ENCODE data around the gene ZRANB3.

ZRANB3 gene

DNA sequence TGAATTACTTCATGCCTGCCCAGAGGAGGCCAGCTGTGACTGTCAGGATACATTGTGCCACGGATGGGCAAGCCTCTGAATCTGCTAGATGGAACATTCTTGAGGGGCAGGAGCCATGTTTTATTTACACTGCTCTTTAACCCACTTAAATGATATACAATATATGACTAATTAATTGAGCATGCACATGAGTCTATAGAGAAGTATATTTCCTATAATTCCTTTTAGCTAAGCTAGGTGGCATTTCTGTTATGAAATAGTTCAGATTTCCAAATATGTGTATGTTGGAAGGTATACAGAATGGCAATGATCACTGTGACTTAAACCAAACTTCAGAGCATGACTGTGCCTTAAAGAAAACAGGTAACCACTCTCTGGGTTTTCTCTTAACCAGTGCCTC lies 347.2 kb downstream of the ZRANB3 start:
- Histone ChIP-seq H3K9me3 (ENCODE audit: low read depth, low read length) (no peaks in the 10 kb centered on the region), H3K9ac (ENCODE audit: insufficient read length) (no peak overlapping the region), H3K4me3 (no peak overlapping the region), H3K27ac (no peak overlapping the region), H3K36me3 (ENCODE audit: insufficient read depth, low read length) (no peaks in the 10 kb centered on the region)
- no peak for DNase-seq (ENCODE audit: low read depth, low spot score)
- TF ChIP-seq EZH2 (IDR thresholded peaks at IDR 0.05) (no peak), FOXP2 (optimal IDR thresholded peaks at IDR 0.05; ENCODE audit: control extremely low read depth, extremely low read length, insufficient read depth) (no peak), POLR2AphosphoS5 (IDR thresholded peaks at IDR 0.05; ENCODE audit: borderline replicate concordance, low read depth, low read length) (no peak)

DNA sequence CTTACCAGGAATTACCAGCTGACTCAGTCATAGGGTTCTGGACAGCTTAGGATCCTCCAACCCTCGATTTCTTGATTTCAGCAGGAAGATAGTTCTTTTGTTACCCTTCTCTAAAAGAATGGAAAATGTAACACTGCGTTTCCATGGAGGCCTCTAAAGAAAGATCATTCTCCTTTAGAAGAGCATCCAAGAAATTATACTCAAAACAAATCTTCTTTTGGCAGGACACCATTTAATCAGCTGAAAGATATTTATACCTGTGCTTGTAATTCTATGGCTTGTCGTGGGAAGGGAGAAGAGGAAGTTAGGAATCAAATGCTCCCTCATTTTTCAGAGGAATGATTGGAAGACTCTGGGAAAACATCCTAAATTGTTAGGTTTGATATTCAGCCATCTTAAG lies 348.4 kb downstream of the ZRANB3 start:
- no peak overlapping the region for H3K27ac ChIP-seq
- H3K36me3 ChIP-seq (ENCODE audit: insufficient read depth, low read length), result no peaks in the 10 kb centered on the region
- TF ChIP-seq EZH2 (IDR thresholded peaks at IDR 0.05) (no peak), FOXP2 (optimal IDR thresholded peaks at IDR 0.05; ENCODE audit: control extremely low read depth, extremely low read length, insufficient read depth) (no peak), POLR2AphosphoS5 (IDR thresholded peaks at IDR 0.05; ENCODE audit: borderline replicate concordance, low read depth, low read length) (no peak)
- no peak overlapping the region for H3K9ac ChIP-seq (ENCODE audit: insufficient read length)
- no peak for DNase-seq (ENCODE audit: low read depth, low spot score)
- H3K4me3 ChIP-seq, result no peak overlapping the region
- no peaks in the 10 kb centered on the region for H3K9me3 ChIP-seq (ENCODE audit: low read depth, low read length)

DNA sequence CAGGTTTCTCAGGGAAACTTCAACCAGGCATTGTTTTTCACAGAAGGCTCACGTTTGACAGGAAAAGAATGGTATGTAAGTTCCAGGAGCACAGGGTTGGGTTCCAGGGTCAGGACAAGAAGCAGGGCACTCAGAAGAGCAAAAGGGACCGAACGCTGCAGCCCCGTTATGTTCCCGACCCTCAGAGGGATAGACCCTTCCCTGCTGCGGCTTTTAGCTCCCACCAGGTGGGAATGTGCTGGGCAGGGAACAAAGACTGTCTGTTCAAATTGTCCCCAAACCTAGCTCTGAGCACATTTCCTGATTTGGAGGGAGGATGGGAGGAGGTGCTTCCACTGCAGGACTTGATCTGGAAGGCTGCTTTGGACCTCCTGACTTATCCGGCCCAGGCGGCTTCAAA lies 348.8 kb downstream of the ZRANB3 start:
- H3K9ac ChIP-seq (ENCODE audit: insufficient read length), result no peak overlapping the region
- no peaks in the 10 kb centered on the region; the same call in 1 of the 2 replicates for H3K36me3 ChIP-seq (ENCODE audit: insufficient read depth, low read length)
- DNase-seq (ENCODE audit: low read depth, low spot score), result no peak
- no peak overlapping the region for H3K27ac ChIP-seq
- no peaks in the 10 kb centered on the region for H3K9me3 ChIP-seq (ENCODE audit: low read depth, low read length)
- no peak overlapping the region for H3K4me3 ChIP-seq
- TF ChIP-seq FOXP2 (optimal IDR thresholded peaks at IDR 0.05; ENCODE audit: control extremely low read depth, extremely low read length, insufficient read depth), result no peak

DNA sequence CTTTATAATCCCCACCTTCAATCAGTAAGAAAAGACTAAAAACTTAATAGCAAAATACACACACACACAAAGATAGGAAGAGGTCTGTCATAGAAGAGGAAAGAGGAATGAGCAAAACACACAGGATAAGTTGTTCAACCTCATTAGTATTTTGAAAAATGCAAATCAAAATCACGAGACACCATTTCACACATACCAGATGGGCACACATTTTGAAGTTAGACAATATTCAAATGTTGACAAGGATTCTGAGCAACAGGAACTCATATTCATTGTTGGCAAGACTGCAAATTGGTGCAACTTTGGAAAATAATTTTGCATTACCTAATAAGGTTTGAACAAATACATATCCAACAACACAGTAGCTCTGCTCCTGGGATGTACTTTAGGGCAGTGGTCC lies 351.3 kb downstream of the ZRANB3 start:
- no peak for DNase-seq (ENCODE audit: low read depth, low spot score)
- Histone ChIP-seq H3K9me3 (ENCODE audit: low read depth, low read length) (no peaks in the 10 kb centered on the region), H3K4me3 (no peak overlapping the region), H3K36me3 (ENCODE audit: insufficient read depth, low read length) (peaks cover 18% of the 10 kb centered on the region), H3K27ac (0 out of 2 replicates have a peak overlapping the region, but pooled peaks have one; percentile 8), H3K9ac (ENCODE audit: insufficient read length) (no peak overlapping the region)
- TF ChIP-seq FOXP2 (optimal IDR thresholded peaks at IDR 0.05; ENCODE audit: control extremely low read depth, extremely low read length, insufficient read depth) (no peak), POLR2AphosphoS5 (IDR thresholded peaks at IDR 0.05; ENCODE audit: borderline replicate concordance, low read depth, low read length) (no peak), EZH2 (IDR thresholded peaks at IDR 0.05) (no peak)

DNA sequence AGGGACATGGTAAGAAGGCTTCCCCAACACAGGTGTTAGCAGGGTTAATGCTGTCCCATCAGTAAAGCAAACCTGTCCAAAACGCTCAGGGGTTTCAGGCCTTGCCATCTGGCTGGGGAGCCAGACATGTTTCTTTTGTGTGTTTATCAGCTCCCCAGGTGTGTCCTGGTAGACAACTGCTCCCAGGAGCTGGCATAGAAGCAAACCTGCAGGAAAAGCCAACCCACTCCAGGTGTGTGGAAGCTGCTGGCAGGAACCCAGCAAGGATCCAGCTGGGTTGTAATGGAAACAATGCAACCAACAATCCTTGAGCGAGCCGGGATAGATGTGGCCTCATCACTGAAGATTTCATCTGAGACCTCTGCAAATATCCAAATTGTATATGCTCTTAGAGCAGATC lies 355.8 kb downstream of the ZRANB3 start:
- no peak overlapping the region for H3K9ac ChIP-seq (ENCODE audit: insufficient read length)
- H3K9me3 ChIP-seq (ENCODE audit: low read depth, low read length), result no peaks in the 10 kb centered on the region
- DNase-seq (ENCODE audit: low read depth, low spot score), result no peak
- H3K27ac ChIP-seq, result no peak overlapping the region
- TF ChIP-seq EZH2 (IDR thresholded peaks at IDR 0.05), result no peak
- TF ChIP-seq POLR2AphosphoS5 (IDR thresholded peaks at IDR 0.05; ENCODE audit: borderline replicate concordance, low read depth, low read length), result no peak
- no peak for TF ChIP-seq FOXP2 (optimal IDR thresholded peaks at IDR 0.05; ENCODE audit: control extremely low read depth, extremely low read length, insufficient read depth)
- no peak overlapping the region for H3K4me3 ChIP-seq
- H3K36me3 ChIP-seq (ENCODE audit: insufficient read depth, low read length), result peaks cover 36% of the 10 kb centered on the region

DNA sequence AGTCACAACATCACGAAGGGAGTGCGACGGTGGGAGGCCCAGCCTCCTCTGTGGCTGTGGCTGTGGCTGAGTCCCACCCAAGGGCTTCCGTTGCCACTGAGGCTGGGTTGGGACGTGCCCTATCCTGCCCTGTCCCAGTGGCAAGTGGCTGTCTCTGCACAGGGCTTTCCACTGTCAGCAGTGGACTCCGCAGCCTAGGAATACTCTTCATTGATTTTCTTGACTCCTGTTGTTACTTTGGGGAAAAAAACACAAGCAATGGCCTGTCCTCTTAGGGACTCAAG lies 356.3 kb downstream of the ZRANB3 start:
- Histone ChIP-seq H3K9ac (ENCODE audit: insufficient read length) (no peak overlapping the region), H3K9me3 (ENCODE audit: low read depth, low read length) (no peaks in the 10 kb centered on the region), H3K27ac (no peak overlapping the region), H3K36me3 (ENCODE audit: insufficient read depth, low read length) (peaks cover 36% of the 10 kb centered on the region), H3K4me3 (no peak overlapping the region)
- DNase-seq (ENCODE audit: low read depth, low spot score), result no peak
- TF ChIP-seq POLR2AphosphoS5 (IDR thresholded peaks at IDR 0.05; ENCODE audit: borderline replicate concordance, low read depth, low read length), result no peak

DNA sequence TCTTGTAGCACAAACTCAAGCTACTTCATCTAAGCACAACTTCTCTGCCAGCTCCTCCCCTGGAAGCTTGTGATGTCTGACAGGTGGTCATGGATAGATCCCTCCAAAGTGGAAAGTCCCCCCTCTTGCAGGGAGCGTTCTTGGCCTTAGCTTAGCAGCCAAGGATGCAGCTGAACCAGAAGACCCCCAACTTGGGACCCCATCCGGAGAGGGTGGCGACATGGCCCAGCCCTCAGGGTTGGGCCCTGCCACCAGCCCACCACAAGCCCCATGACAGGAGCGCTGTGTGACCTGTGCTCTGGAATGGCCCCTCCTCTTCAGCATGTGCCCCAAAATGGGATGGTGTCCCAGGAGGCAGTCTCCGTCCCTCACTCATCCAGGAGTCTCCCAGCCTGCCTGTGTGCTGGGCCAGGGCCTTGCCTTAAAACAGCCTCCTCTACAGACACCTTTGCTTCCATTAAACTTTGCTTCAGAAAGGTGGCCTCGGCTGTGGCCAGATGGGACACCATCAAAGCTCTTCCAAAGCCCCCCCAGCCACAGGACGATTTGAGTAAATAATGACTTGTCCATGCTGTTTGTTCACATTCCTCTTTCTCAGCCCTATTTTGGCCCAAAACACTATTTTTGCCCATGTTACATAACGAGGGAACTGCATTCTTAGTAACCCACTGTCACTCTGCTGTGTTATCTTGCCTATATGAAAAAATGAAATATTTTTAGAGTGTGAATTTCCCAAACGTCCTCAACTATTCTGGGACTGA lies 356.8 kb downstream of the ZRANB3 start:
- no peak for DNase-seq (ENCODE audit: low read depth, low spot score)
- H3K9me3 ChIP-seq (ENCODE audit: low read depth, low read length), result no peaks in the 10 kb centered on the region
- TF ChIP-seq FOXP2 (optimal IDR thresholded peaks at IDR 0.05; ENCODE audit: control extremely low read depth, extremely low read length, insufficient read depth), result no peak
- no peak for TF ChIP-seq EZH2 (IDR thresholded peaks at IDR 0.05)
- TF ChIP-seq POLR2AphosphoS5 (IDR thresholded peaks at IDR 0.05; ENCODE audit: borderline replicate concordance, low read depth, low read length), result no peak
- peaks cover 41% of the 10 kb centered on the region for H3K36me3 ChIP-seq (ENCODE audit: insufficient read depth, low read length)
- H3K4me3 ChIP-seq, result no peak overlapping the region
- no peak overlapping the region for H3K9ac ChIP-seq (ENCODE audit: insufficient read length)
- no peak overlapping the region for H3K27ac ChIP-seq

DNA sequence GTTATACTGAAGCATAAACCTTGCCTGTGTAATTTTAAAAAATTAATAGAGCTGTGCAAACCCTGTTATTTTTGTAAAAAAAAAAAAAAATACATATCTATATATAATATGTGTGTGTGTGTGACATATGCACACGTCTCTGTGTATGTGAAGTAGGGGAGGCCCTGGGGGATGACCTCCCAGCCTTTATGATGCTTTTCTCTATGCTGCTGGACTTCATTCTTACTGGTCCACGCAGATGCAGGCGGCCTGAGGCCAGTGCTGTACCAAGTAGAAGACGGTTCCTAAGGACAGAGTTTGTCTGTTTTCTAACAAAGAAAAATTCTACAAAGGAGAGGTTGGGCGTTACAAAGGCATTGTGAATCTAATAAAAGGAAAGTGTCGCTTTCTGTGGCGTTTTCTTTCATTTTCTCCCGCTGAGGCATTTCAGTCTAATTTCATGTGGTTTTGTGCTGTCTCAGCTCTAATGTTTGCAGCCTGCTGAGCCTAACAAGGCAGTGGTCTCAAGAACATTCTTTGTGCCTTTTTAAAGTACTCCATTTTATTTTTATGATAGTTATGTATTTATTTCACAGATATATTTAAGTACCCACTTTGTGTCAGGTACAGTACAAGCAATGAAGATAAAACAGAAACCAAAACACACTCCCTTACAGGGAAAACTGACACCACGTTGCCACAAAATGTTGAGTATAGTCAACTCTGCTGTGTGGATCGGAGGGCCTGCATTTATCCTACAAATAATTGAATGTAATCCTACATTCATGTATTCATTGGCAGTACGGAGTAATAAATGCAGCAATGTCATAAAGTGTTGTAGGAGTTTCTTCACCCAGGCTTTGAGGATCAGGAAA lies 360.9 kb downstream of the ZRANB3 start:
- Histone ChIP-seq H3K36me3 (ENCODE audit: insufficient read depth, low read length) (peaks cover 43% of the 10 kb centered on the region), H3K27ac (peak overlapping the region; percentile 98), H3K9ac (ENCODE audit: insufficient read length) (peak overlapping the region; percentile 57), H3K9me3 (ENCODE audit: low read depth, low read length) (no peaks in the 10 kb centered on the region), H3K4me3 (peak overlapping the region; percentile 70)
- DNase-seq (ENCODE audit: low read depth, low spot score), result peak; percentile 34
- TF ChIP-seq POLR2AphosphoS5 (IDR thresholded peaks at IDR 0.05; ENCODE audit: borderline replicate concordance, low read depth, low read length) (no peak), EZH2 (IDR thresholded peaks at IDR 0.05) (no peak), FOXP2 (optimal IDR thresholded peaks at IDR 0.05; ENCODE audit: control extremely low read depth, extremely low read length, insufficient read depth) (no peak)
